ENCODE measurements around the gene PTAFR.

PTAFR gene

GRCh38 chr1:28112388-28113241 is 63.9 kb downstream of the PTAFR start:
- no peak for DNase-seq

DNA sequence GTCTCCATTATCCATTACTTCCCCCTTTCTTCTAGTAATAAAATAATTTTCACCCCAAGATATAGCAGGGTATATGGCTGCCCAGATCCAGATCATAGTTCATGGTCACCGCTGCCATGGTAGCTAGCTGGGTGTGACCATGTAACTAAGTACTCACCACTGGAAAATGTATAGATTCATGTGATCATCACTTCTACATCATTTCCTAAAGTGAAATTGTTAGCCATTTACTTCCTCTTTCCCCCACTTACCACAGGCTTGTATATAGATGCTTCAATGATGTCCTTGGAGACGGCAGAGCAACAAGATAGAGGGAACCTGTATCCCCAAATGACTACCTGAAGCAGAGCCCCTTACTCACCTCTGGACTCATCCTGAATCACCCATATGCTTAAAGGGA is 65.3 kb downstream of the PTAFR start:
- DNase-seq = no peak

DNA sequence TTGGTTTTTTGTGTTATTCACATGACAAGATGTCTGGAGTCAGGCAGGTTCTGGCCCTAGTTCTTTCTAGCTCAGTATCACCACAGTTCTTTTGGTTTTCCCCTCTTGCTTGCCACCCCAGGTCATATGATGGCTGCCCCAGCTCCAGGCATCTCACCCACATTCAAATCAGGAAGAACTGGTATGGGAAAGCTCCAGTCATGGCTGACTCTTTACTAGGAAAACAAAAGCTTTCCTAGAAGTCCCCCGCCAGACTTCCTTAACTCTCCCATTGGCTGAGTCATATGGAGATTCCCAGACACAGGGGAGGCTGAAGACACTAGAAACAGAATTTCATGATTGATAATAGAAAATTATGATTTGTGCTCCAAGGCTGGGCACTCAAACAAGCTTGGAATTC is 65.9 kb downstream of the PTAFR start:
- no peak for DNase-seq

DNA sequence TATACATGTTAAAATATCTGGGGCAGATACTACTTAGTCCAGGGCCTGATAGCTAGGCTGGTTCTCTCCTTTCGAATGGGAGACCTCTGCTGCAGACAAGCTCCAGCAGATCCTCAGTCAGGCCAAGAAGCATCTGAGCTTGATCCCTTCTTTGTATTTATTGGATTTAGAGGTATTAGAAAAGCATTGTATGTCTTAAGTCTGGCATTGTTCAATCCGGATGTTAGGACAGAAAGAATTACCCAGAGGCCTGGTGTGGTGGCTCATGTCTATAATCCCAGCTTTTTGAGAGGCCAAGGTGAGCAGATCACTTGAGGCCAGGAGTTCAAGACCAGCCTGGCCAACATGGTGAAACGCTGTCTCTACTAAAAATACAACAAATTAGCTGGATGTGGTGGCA is 66.9 kb downstream of the PTAFR start:
- no peak for DNase-seq

DNA sequence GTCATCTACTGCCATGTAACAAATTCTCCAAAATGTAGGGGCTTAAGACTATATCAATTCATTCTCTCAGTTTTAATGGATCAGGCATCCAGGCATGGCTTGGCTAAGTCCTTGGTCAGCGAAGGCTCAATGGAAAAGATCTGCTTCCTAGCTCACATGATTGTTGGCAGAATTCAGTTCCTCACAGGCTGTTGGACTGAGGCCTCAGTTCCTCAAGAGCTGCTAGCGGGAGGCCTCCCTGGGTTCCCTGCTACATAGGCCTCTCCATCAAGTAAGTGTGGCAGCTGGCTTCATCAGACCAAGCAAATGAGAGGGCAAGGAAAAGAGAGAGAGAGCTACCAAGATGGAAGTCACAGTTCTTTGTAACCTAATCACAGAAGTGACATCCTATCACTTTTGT is 68.5 kb downstream of the PTAFR start:
- no peak for DNase-seq

- DNase-seq = no peak
Observed at GRCh38 chr1:28104866-28105467, 71.5 kb downstream of the PTAFR start.

- no peak for DNase-seq
Observed at GRCh38 chr1:28102189-28102588, 74.3 kb downstream of the PTAFR start.

DNA sequence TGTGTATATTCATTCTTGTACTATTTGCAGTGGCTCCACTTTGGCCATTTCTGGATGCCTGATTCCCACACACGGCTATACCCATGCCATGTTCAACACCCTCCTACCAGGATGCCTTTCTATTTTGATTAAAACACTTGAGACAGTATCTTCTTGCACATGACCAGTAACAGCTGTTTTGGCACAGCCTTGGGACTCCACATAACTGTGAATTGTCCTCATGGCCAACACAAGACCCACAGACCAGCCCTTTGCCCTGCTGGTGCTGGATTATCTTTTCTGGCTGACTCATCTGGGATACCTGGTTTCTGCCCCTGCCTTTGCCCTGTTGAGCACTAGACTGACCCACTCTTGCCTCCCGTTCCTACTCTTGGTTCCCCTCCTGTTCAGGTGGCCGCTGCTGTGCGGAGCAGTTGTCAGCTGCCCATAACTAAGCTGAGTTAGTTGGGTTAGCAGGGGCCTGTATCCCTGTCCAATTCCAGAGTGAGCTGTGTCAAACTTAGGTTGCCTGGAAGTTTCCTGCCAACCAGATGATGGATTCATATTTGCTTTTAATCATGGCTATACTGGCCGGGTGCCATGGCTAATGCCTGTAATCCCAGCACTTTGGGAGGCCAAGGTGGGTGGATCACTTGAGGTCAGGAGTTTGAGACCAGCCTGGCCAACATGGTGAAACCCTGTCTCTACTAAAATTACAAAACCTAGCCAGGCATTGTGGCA is 77.3 kb downstream of the PTAFR start:
- DNase-seq = no peak
